ENCODE measurements around the gene B3GNT3.

DNA sequence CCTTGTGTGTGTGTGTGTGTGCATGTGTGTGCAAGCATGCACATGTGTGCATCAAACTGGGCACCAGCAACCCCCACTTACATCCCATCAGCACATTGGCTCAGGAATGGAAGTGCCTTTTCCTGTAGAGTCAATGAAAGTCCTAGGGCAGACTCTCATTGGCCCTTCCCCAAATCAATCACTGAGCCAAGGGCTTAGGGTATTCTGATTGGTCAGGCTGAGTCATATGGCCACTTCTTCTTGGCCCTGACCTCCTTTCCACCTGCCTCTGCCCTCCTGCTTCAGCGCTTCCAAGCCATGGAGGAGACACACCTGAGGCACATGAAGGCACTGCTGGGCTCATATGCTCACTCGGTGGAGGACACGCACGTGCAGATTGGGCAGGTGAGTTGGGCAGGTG, 22.8 kb upstream of the B3GNT3 start:
- TF ChIP-seq CTCF (IDR thresholded peaks at IDR 0.05) (no peak), POLR2AphosphoS5 (IDR thresholded peaks at IDR 0.05) (no peak), EP300 (IDR thresholded peaks at IDR 0.05) (no peak)

Measured in esophagus muscularis mucosa (tissue), 4 donors.